ENCODE data around the gene CCDC134.

- TF ChIP-seq, protein P1, sequence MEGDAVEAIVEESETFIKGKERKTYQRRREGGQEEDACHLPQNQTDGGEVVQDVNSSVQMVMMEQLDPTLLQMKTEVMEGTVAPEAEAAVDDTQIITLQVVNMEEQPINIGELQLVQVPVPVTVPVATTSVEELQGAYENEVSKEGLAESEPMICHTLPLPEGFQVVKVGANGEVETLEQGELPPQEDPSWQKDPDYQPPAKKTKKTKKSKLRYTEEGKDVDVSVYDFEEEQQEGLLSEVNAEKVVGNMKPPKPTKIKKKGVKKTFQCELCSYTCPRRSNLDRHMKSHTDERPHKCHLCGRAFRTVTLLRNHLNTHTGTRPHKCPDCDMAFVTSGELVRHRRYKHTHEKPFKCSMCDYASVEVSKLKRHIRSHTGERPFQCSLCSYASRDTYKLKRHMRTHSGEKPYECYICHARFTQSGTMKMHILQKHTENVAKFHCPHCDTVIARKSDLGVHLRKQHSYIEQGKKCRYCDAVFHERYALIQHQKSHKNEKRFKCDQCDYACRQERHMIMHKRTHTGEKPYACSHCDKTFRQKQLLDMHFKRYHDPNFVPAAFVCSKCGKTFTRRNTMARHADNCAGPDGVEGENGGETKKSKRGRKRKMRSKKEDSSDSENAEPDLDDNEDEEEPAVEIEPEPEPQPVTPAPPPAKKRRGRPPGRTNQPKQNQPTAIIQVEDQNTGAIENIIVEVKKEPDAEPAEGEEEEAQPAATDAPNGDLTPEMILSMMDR (IDR thresholded peaks at IDR 0.05; ENCODE audit: poor library complexity), result no peak
- TF ChIP-seq EZH2 (IDR thresholded peaks at IDR 0.05; ENCODE audit: borderline replicate concordance) (no peak), EZH2phosphoT487 (IDR thresholded peaks at IDR 0.05; ENCODE audit: low read depth, severe bottlenecking, unreplicated experiment) (no peak)
Observed at GRCh38 chr22:41782751-41783150, 17.7 kb upstream of the CCDC134 start.

All from hepatocyte (in vitro differentiated cells).